LNCaP clone FGC (cell line): ENCODE measurements around the gene ATP8A1.

ENCODE experiments used
- DNase-seq: peaks from one replicate; pipeline ENCODE4 v3.0.0-alpha.2; 2011; ENCODE audit warnings: low read depth
- H3K4me3 ChIP-seq: 2 replicates; pipeline ENCODE4 v1.5.1; 2011; ENCODE audit warnings: mild to moderate bottlenecking, low read depth, low read length, control low read depth
- TF ChIP-seq, protein P1 (sequence below): IDR thresholded peaks from 2 replicates; pipeline ENCODE4 v1.5.1; 2012; ENCODE audit warnings: mild to moderate bottlenecking; ENCODE audit not compliant: control insufficient read depth, insufficient read depth; ENCODE audit errors: extremely low read depth

The ATP8A1 gene

GRCh38 chr4:42543126-42543525, 113.8 kb downstream of the ATP8A1 start:
- H3K4me3 ChIP-seq: no peak overlapping the region
- DNase-seq: no peak
- TF ChIP-seq, protein P1, sequence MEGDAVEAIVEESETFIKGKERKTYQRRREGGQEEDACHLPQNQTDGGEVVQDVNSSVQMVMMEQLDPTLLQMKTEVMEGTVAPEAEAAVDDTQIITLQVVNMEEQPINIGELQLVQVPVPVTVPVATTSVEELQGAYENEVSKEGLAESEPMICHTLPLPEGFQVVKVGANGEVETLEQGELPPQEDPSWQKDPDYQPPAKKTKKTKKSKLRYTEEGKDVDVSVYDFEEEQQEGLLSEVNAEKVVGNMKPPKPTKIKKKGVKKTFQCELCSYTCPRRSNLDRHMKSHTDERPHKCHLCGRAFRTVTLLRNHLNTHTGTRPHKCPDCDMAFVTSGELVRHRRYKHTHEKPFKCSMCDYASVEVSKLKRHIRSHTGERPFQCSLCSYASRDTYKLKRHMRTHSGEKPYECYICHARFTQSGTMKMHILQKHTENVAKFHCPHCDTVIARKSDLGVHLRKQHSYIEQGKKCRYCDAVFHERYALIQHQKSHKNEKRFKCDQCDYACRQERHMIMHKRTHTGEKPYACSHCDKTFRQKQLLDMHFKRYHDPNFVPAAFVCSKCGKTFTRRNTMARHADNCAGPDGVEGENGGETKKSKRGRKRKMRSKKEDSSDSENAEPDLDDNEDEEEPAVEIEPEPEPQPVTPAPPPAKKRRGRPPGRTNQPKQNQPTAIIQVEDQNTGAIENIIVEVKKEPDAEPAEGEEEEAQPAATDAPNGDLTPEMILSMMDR: no peak

DNA sequence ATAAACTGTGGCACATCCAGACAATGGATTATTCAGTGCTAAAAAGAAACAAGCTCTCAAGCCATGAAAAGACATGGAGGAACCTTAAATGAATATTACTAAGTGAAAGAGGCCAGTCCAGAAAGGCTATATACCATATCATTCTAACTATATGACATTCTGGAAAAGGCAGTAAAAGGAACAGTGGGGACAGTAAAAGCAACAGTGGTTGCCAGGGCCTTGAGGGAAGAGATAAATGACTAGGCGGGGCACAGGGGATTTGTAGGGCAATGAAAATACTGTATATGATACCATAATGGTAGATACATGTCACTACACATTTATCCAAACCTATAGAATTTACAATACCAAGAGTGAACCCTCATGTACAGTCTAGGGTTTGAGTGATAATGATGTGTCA, 115.3 kb downstream of the ATP8A1 start:
- H3K4me3 ChIP-seq: no peak overlapping the region
- TF ChIP-seq, protein P1: no peak
- DNase-seq: no peak

DNA sequence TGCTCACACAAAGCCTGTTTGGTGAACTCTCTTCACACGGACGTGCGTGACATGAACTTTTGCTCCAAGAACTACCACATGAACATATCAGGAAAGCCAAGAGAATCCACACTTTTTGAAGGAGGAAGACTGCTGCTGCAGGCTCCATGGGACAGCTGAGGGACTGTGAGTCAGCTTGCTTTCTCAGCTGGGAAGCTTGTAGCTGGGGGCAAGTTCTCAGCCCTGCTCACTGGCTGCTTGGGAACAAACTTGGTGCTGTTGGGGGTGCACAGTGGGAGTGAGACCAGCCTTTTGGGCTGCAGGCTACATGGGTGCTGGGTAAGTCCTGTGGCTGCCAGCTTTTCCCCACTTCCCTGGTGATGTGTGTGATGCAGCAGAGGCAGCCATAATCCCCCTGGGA, 123.9 kb downstream of the ATP8A1 start:
- no peak overlapping the region for H3K4me3 ChIP-seq
- TF ChIP-seq, protein P1: no peak
- DNase-seq: no peak

DNA sequence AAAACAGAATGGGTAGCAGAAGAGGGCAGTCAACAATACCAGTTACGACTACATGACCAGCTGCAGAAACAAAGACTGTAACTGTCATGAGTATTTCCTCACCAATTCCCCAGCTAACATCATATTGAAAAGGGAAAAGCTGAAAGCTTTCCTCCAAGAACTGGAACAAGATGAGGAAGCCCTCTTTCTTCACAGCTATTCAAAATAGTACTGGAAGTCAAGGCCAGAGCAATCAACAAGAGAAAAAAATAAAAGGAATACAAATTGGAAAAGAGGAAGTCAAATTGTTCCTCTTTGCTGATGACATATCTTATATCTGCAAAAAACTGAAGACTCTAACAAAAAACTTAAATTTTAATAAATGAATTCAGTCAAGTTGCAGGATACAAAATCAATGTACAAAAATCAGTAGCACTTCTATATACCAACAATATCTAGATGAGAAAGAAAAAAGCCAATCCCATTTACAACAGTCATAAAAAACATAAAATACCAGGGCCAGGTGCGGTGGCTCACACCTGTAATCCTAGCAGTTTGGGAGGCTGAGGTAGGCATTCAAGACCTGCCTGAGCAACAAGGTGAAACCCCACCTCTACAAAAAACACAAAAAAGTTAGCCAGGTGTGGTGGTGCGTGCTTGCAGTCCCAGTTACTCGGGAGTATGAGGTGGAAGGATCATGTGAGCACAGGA, 125.4 kb downstream of the ATP8A1 start:
- no peak overlapping the region for H3K4me3 ChIP-seq
- no peak for DNase-seq
- TF ChIP-seq, protein P1: no peak

- TF ChIP-seq, protein P1: no peak
- H3K4me3 ChIP-seq: no peak overlapping the region
- DNase-seq: no peak
These were observed 133.7 kb downstream of the ATP8A1 start for GRCh38 chr4:42523066-42523718.

DNA sequence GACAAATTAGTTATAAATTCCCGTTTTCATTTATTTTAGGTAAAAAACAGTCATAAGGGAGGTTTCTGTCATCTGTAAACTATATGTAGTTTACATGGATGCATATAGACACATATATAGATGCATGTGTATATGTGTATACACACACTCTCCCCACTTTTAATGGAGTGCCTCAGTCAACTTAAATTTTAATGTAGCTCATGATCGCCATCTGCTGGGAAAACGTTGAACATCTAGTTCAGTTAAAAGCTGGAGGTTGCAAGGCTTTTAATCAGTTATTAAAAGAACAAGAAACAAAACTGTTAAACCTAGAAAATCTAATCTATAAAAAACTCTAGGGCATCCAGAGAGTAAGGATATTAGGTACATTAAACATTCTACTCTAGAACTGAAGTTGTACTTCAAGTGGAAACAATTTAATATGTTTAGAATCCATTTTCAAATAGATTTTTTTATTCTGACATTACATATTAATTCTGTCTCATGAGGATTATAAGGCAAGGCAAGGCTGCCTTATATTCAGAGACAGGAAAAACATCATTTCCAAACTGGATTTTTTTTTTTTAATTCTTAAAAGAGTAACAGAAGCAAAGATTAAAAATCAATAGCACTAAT, 137.0 kb downstream of the ATP8A1 start:
- H3K4me3 ChIP-seq: no peak overlapping the region
- TF ChIP-seq, protein P1: peak; percentile 60
- DNase-seq: peak; percentile 15
